Measurements from ENCODE around the gene AGPAT3. TPM values are rescaled to one million over a fixed set of nuclear protein-coding genes. Genes with fewer than 3 reads are reported as not detected.
A peak's percentile ranks its signal among the peaks of the same experiment; 100 is the strongest.

AGPAT3 gene
- total and polyA plus RNA-seq, 10 of the 15 experiments (the other 5 are each of a cell fraction or from before 2014, with no cell fraction given), result 1.2 to 110 (median 30.8) TPM

DNA sequence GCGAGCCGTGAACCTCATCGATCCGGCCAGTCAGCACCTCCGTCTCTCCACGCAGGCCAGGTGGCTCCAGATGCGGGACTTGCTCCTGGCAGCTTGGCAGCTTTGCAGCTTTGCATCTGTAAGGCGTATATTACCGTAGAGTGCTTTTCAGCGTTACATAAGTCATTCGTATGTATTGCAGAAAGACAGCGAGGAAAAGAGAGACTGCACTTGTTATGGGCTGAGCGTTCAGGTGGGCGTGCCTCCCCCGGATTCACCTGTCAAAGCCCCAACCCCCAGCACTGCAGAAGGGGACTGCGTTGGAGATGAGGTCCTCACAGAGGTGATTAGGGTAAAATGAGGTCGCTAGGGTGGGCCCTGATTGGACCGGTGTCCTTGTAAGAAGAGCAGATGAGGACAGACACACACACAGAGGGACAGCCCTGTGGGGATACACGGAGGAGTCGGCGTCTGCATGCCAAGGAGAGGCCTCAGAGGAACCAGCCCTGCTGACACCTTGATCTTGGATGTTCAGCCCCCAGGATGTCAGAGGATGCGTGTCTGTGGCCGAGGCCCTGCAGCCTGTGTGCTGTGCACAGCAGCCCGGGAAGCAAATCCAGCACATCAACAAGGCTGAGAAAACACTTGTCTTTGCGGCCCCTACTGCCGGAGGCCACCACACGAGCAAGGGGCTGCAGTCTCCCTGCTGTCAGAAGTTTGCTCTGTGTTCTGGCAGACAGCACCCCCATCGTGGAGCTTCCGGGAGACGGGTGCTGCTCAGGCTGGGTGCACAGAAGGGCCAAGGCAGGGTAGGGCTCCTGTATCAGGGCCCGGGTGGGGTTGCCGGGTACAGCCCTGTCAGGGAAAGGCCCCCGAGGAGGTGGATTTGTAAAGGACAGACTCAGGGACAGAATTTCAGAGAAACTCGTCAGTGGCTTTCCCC, 10.9 kb upstream of the AGPAT3 start:
- peak; percentile 63 for ATAC-seq

DNA sequence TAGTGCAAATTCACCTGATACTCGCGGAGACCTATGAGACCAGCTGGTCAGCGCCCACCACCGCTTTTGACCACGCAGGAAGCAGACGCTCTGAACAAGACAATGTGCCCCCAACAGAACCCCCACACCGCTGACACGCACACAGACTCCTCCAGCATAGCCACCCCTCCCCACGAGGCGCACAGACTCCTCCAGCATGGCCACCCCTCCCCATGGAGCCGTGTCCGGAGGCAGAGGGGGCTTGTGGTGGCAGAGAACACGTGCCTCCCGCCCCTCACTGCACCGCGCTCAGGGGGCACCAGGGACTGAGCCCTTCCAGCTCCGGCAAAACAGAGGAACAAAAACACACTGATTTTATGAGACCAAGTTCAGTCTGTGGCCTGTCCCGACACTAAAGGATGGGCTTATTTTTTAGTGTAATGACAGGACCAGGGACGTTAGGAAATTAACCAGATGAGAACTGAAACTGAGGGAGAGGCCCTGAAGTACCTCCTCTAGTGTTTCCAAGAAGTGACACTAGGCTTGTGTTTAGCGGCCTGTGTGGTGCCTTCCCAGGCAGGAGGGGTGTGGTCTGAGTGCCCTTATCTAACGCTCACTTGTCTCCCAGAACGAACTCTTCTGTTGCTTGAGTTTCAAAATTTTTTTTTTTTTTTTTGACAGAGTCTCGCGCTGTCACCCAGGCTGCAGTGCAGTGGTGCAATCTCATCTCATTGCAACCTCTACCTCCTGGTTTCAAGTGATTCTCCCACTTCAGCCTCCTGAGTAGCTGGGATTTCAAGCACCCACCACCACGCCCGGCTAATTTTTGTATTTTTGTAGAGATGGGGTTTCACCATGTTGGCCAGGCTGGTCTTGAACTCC, 10.0 kb upstream of the AGPAT3 start:
- 5% methylated on average over 25 of the region's 26 CpGs for WGBS (ENCODE audit: insufficient coverage, insufficient replicate concordance, low lambda C conversion rate, missing lambda C conversion rate)
- peak; percentile 67 for DNase-seq (ENCODE audit: low read depth, low spot score)
- no peak for TF ChIP-seq KDM1A (IDR thresholded peaks at IDR 0.05; ENCODE audit: borderline replicate concordance)
- TF ChIP-seq RCOR1 (conservative IDR thresholded peaks at IDR 0.05; ENCODE audit: low read depth, low read length), result no peak
- TF ChIP-seq, protein P1, sequence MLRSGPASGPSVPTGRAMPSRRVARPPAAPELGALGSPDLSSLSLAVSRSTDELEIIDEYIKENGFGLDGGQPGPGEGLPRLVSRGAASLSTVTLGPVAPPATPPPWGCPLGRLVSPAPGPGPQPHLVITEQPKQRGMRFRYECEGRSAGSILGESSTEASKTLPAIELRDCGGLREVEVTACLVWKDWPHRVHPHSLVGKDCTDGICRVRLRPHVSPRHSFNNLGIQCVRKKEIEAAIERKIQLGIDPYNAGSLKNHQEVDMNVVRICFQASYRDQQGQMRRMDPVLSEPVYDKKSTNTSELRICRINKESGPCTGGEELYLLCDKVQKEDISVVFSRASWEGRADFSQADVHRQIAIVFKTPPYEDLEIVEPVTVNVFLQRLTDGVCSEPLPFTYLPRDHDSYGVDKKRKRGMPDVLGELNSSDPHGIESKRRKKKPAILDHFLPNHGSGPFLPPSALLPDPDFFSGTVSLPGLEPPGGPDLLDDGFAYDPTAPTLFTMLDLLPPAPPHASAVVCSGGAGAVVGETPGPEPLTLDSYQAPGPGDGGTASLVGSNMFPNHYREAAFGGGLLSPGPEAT (IDR thresholded peaks at IDR 0.05; ENCODE audit: low read depth), result peak; percentile 60; the same call in 1 of the 2 replicates
- TF ChIP-seq CHD2 (IDR thresholded peaks at IDR 0.05; ENCODE audit: borderline replicate concordance, low read depth, low read length), result 0 out of 2 replicates have a peak, but pooled peaks have one; percentile 21
- no peak for TF ChIP-seq BMI1 (IDR thresholded peaks at IDR 0.05; ENCODE audit: borderline replicate concordance)
- no peak for TF ChIP-seq CREM (IDR thresholded peaks at IDR 0.05; ENCODE audit: low read depth)
- TF ChIP-seq SREBF2 (IDR thresholded peaks at IDR 0.05; ENCODE audit: low read length), result no peak
- 0 out of 2 replicates have a peak, but pooled peaks have one; percentile 56 for TF ChIP-seq MTA3 (IDR thresholded peaks at IDR 0.05; ENCODE audit: borderline replicate concordance, low read length)
- TF ChIP-seq IRF4 (IDR thresholded peaks at IDR 0.05; ENCODE audit: low read depth, low read length), result 0 out of 2 replicates have a peak, but pooled peaks have one; percentile 49
- no peak for TF ChIP-seq ASH2L (IDR thresholded peaks at IDR 0.05; ENCODE audit: borderline replicate concordance, low read depth)
- TF ChIP-seq ESRRA (IDR thresholded peaks at IDR 0.05; ENCODE audit: low read length), result no peak

More for the DNA sequence above, 10.9 kb upstream of the AGPAT3 start:
- Histone ChIP-seq H3K79me2 (ENCODE audit: control insufficient read depth, insufficient read depth, low read length) (no peaks in the 10 kb centered on the region), H3K9me3 (replicated peaks; ENCODE audit: control insufficient read depth, insufficient read depth, low read length) (peaks cover 6% of the 10 kb centered on the region; the same call in 2 of the 3 replicates), H4K20me1 (ENCODE audit: control insufficient read depth, insufficient read depth) (no peaks in the 10 kb centered on the region), H3K4me3 (no peak overlapping the region), H3K27me3 (replicated peaks in 1 of 2; ENCODE audit: control insufficient read depth in 2 of 2, insufficient read depth in 2 of 2, low read length in 1 of 2) (no peaks in the 10 kb centered on the region), H3K36me3 (ENCODE audit: control insufficient read depth in 2 of 2, insufficient read depth in 2 of 2, low read length in 1 of 2) (no peaks in the 10 kb centered on the region), H3K4me1 (ENCODE audit: control insufficient read depth, insufficient read depth, low read length) (peaks cover 15% of the 10 kb centered on the region), H2AFZ (ENCODE audit: control insufficient read depth, low read depth, low read length) (peak overlapping the region; percentile 3), H3K9ac (ENCODE audit: control insufficient read depth, insufficient read depth, low read length) (peak overlapping the region; percentile 12; the same call in 1 of the 2 replicates), H3K4me2 (ENCODE audit: control insufficient read depth, insufficient read depth) (no peak overlapping the region), H3K27ac (ENCODE audit: control insufficient read depth, insufficient read depth) (no peak overlapping the region)
- in situ Hi-C loops (cut with MboI) (no loop called here), intact Hi-C loops (cut with micrococcal nuclease; ENCODE audit: unreplicated experiment) (no loop called here)
- SMC1A ChIA-PET (ENCODE audit: uncharacterized antibody, unreplicated experiment), result interaction anchor here (0.6 to 1.4 kb wide), 2 partner anchors 13 to 20 kb away, joined by 3 read pairs; no protein-coding TSS in a partner anchor
- POLR2A ChIA-PET, result interaction anchor here (1.3 kb wide), 1 partner anchor 9 kb away, joined by 4 read pairs; no protein-coding TSS in a partner anchor
- WGBS (ENCODE audit: insufficient coverage, insufficient replicate concordance, low lambda C conversion rate, missing lambda C conversion rate), result 73% methylated on average over 34 of the region's 34 CpGs
- no TSS peak for BruUV-seq (replicated peaks)
- CTCF ChIA-PET, result no interaction called here
- DNase-seq (ENCODE audit: low read depth, low spot score) (no peak), FAIRE-seq (no peak)
- RAD21 ChIA-PET (ENCODE audit: unreplicated experiment), result interaction anchor here (0.8 to 1.4 kb wide), 5 partner anchors 10 to 49 kb away, joined by 3 to 4 read pairs (median 3); no protein-coding TSS in a partner anchor
- TF ChIP-seq NR2C2 (IDR thresholded peaks at IDR 0.05; ENCODE audit: borderline replicate concordance, control insufficient read depth, insufficient read length, low read depth) (no peak), SMARCA5 (IDR thresholded peaks at IDR 0.05) (0 out of 2 replicates have a peak, but pooled peaks have one; percentile 17)

More for the DNA sequence above, 10.0 kb upstream of the AGPAT3 start:
- FAIRE-seq (peak; percentile 87), ATAC-seq (peak; percentile 96)
- no peaks in the 10 kb centered on the region for H3K79me2 ChIP-seq (ENCODE audit: control insufficient read depth, insufficient read depth, low read length)
- POLR2A ChIA-PET, result interaction anchor here (1.3 kb wide), 1 partner anchor 10 kb away, joined by 4 read pairs; no protein-coding TSS in a partner anchor
- BruUV-seq (replicated peaks), result no TSS peak
- CTCF ChIA-PET, result no interaction called here
- no peaks in the 10 kb centered on the region for H3K36me3 ChIP-seq (ENCODE audit: control insufficient read depth in 2 of 2, insufficient read depth in 2 of 2, low read length in 1 of 2)
- peak overlapping the region; percentile 35 for H3K4me2 ChIP-seq (ENCODE audit: control insufficient read depth, insufficient read depth)
- peak overlapping the region; percentile 4; the same call in 1 of the 2 replicates for H3K27ac ChIP-seq (ENCODE audit: control insufficient read depth, insufficient read depth)
- H4K20me1 ChIP-seq (ENCODE audit: control insufficient read depth, insufficient read depth), result no peaks in the 10 kb centered on the region
- peak overlapping the region; percentile 29; the same call in 1 of the 2 replicates for H3K4me3 ChIP-seq
- peaks cover 6% of the 10 kb centered on the region; the same call in 2 of the 3 replicates for H3K9me3 ChIP-seq (replicated peaks; ENCODE audit: control insufficient read depth, insufficient read depth, low read length)
- H3K4me1 ChIP-seq (ENCODE audit: control insufficient read depth, insufficient read depth, low read length), result peaks cover 15% of the 10 kb centered on the region
- in situ Hi-C loops (cut with MboI), result no loop called here
- H3K27me3 ChIP-seq (replicated peaks in 1 of 2; ENCODE audit: control insufficient read depth in 2 of 2, insufficient read depth in 2 of 2, low read length in 1 of 2), result no peaks in the 10 kb centered on the region
- H2AFZ ChIP-seq (ENCODE audit: control insufficient read depth, low read depth, low read length), result peak overlapping the region; percentile 3
- SMC1A ChIA-PET (ENCODE audit: uncharacterized antibody, unreplicated experiment), result interaction anchor here (0.9 kb wide), 1 partner anchor 159 kb away, joined by 4 read pairs; no protein-coding TSS in a partner anchor
- H3K9ac ChIP-seq (ENCODE audit: control insufficient read depth, insufficient read depth, low read length), result peak overlapping the region; percentile 12; the same call in 1 of the 2 replicates
- intact Hi-C loops (cut with micrococcal nuclease; ENCODE audit: unreplicated experiment), result no loop called here
- RAD21 ChIA-PET (ENCODE audit: unreplicated experiment), result interaction anchor here (0.8 to 1.4 kb wide), 3 partner anchors 9 to 50 kb away, joined by 3 to 4 read pairs (median 3); no protein-coding TSS in a partner anchor
